Neural cell (in vitro differentiated cells): Measurements from ENCODE around the gene AIMP1. TPM values are rescaled to one million over a fixed set of nuclear protein-coding genes. Genes with fewer than 3 reads are reported as not detected.

Source experiments
- H2AFZ ChIP-seq: fragments of 200-600, 300-800 bp; sonication (generic), shearing (Covaris generic); 2 replicates; pipeline ENCODE4 v1.6.0; 2014; ENCODE audit warnings: low read depth, mild to moderate bottlenecking, antibody characterized with exemption, low read length, moderate library complexity
- H3F3A ChIP-seq: fragments of 200-600 bp; shearing (Covaris generic); 2 replicates; pipeline ENCODE4 v1.6.1; 2016; ENCODE audit warnings: mild to moderate bottlenecking, moderate library complexity, mixed read lengths, antibody characterized with exemption, low read length; ENCODE audit not compliant: insufficient read depth, poor library complexity, severe bottlenecking
- H3K27ac ChIP-seq: fragments of 200-600, 300-800 bp; sonication (generic), shearing (Covaris generic); 2 replicates; pipeline ENCODE4 v1.5.1; 2014; ENCODE audit warnings: mild to moderate bottlenecking, low read length, moderate library complexity
- H3K27me3 ChIP-seq: fragments of 300-800, 200-600 bp; sonication (generic), shearing (Covaris generic); 2 replicates; pipeline ENCODE4 v1.6.0; 2014; ENCODE audit warnings: mild to moderate bottlenecking, low read depth, low read length, moderate library complexity; ENCODE audit not compliant: insufficient read depth
- H3K36me3 ChIP-seq: fragments of 300-800, 200-600 bp; sonication (generic), shearing (Covaris generic); 2 replicates; pipeline ENCODE4 v1.5.1; 2014; ENCODE audit warnings: mild to moderate bottlenecking, antibody characterized with exemption, low read length, moderate library complexity; ENCODE audit not compliant: insufficient read depth
- H3K4me2 ChIP-seq: fragments of 300-800, 200-600 bp; sonication (generic), shearing (Covaris generic); 2 replicates; pipeline ENCODE4 v1.6.0; 2014; ENCODE audit warnings: mild to moderate bottlenecking, low read length
- H3K4me3 ChIP-seq: fragments of 300-800, 200-600 bp; sonication (generic), shearing (Covaris generic); 2 replicates; pipeline ENCODE4 v1.5.1; 2014; ENCODE audit warnings: mild to moderate bottlenecking, low read length, moderate library complexity
- H3K79me2 ChIP-seq: fragments of 200-600 bp; shearing (Covaris generic); replicated peaks from 2 replicates; pipeline ENCODE4 v1.6.0; 2014; ENCODE audit warnings: mild to moderate bottlenecking, low read length, moderate library complexity; ENCODE audit not compliant: insufficient read depth
- H3K9ac ChIP-seq: fragments of 300-800, 200-600 bp; sonication (generic), shearing (Covaris generic); 2 replicates; pipeline ENCODE4 v1.6.1; 2016; ENCODE audit warnings: mild to moderate bottlenecking, low read length, mixed read lengths
- H3K9me2 ChIP-seq: fragments of 200-600 bp; shearing (Covaris generic); 2 replicates; pipeline ENCODE4 v1.6.1; 2016; ENCODE audit warnings: mild to moderate bottlenecking, low read length, mixed read lengths; ENCODE audit not compliant: insufficient read depth
- H3K9me3 ChIP-seq: fragments of 200-600, 300-800 bp; sonication (generic), shearing (Covaris generic); 2 replicates; pipeline ENCODE4 v1.6.1; 2016; ENCODE audit warnings: mild to moderate bottlenecking, mixed run types, low read length, moderate library complexity, mixed read lengths
- H4K20me1 ChIP-seq: fragments of 200-600 bp; shearing (Covaris generic); 2 replicates; pipeline ENCODE4 v1.6.1; 2016; ENCODE audit warnings: mild to moderate bottlenecking, mixed run types; ENCODE audit not compliant: insufficient read depth
- CTCF ChIP-seq: fragments of 450-650 bp; IDR thresholded peaks from 2 replicates; pipeline ENCODE4 v1.5.1; 2014; ENCODE audit warnings: antibody characterized with exemption, mild to moderate bottlenecking, moderate library complexity; ENCODE audit not compliant: poor library complexity, severe bottlenecking
- EP300 ChIP-seq: fragments of 450-650 bp; conservative IDR thresholded peaks from 2 replicates; pipeline ENCODE4 v1.6.1; 2014; ENCODE audit warnings: antibody characterized with exemption, mild to moderate bottlenecking, moderate library complexity; ENCODE audit not compliant: poor library complexity, severe bottlenecking
- EZH2 ChIP-seq: fragments of 200-600, 300-800 bp; shearing (Covaris generic), sonication (generic); IDR thresholded peaks from 2 replicates; pipeline ENCODE4 v1.6.1; 2014; ENCODE audit warnings: antibody characterized with exemption, low read length, borderline replicate concordance, mild to moderate bottlenecking; ENCODE audit not compliant: insufficient read depth, poor library complexity, severe bottlenecking
- MXI1 ChIP-seq: fragments of 450-650 bp; conservative IDR thresholded peaks from 2 replicates; pipeline ENCODE4 v1.6.1; 2014; ENCODE audit warnings: antibody characterized with exemption, mild to moderate bottlenecking; ENCODE audit not compliant: poor library complexity, severe bottlenecking
- POLR2AphosphoS5 ChIP-seq: IDR thresholded peaks from 2 replicates; pipeline ENCODE4 v1.6.1; 2012
- RAD21 ChIP-seq: fragments of 450-650 bp; conservative IDR thresholded peaks from 2 replicates; pipeline ENCODE4 v1.6.1; 2014; ENCODE audit warnings: antibody characterized with exemption, mild to moderate bottlenecking, moderate library complexity
- SMC3 ChIP-seq: fragments of 450-650 bp; conservative IDR thresholded peaks from 2 replicates; pipeline ENCODE4 v1.6.1; 2014; ENCODE audit warnings: antibody characterized with exemption, mild to moderate bottlenecking, moderate library complexity; ENCODE audit not compliant: poor library complexity
- TAF1 ChIP-seq: IDR thresholded peaks from 2 replicates; pipeline ENCODE4 v1.6.1; 2012; ENCODE audit warnings: low read depth
- polyA plus RNA-seq: library from polyadenylated mRNA; depleted of rRNA; stranded (reverse); fragments of >200 nt; gene quantifications from 2 replicates; pipeline ENCODE4 v1.2.3, GENCODE V29; 2014
- TF ChIP-seq, protein P1 (sequence below): IDR thresholded peaks from 2 replicates; pipeline ENCODE4 v1.6.1; 2012; ENCODE audit warnings: borderline replicate concordance

AIMP1 gene
- polyA plus RNA-seq, 1 donor from 2014 or later = 46.5 TPM

GRCh38 chr4:106373026-106373425, 56.7 kb downstream of the AIMP1 start:
- no peaks in the 10 kb centered on the region for H3K9me3 ChIP-seq
- no peaks in the 10 kb centered on the region for H3K27me3 ChIP-seq
- no peaks in the 10 kb centered on the region for H3K79me2 ChIP-seq
- H3K9ac ChIP-seq = no peak overlapping the region
- no peak overlapping the region for H3K27ac ChIP-seq
- H4K20me1 ChIP-seq = no peaks in the 10 kb centered on the region
- H3K9me2 ChIP-seq = no peaks in the 10 kb centered on the region
- H3K4me2 ChIP-seq = no peak overlapping the region
- H3F3A ChIP-seq = no peaks in the 10 kb centered on the region
- H2AFZ ChIP-seq = no peak overlapping the region
- no peak overlapping the region for H3K4me3 ChIP-seq
- H3K36me3 ChIP-seq = no peaks in the 10 kb centered on the region
- TF ChIP-seq RAD21 (no peak), POLR2AphosphoS5 (no peak), EZH2 (no peak), SMC3 (no peak), TAF1 (no peak), EP300 (no peak)
- TF ChIP-seq, protein P1, sequence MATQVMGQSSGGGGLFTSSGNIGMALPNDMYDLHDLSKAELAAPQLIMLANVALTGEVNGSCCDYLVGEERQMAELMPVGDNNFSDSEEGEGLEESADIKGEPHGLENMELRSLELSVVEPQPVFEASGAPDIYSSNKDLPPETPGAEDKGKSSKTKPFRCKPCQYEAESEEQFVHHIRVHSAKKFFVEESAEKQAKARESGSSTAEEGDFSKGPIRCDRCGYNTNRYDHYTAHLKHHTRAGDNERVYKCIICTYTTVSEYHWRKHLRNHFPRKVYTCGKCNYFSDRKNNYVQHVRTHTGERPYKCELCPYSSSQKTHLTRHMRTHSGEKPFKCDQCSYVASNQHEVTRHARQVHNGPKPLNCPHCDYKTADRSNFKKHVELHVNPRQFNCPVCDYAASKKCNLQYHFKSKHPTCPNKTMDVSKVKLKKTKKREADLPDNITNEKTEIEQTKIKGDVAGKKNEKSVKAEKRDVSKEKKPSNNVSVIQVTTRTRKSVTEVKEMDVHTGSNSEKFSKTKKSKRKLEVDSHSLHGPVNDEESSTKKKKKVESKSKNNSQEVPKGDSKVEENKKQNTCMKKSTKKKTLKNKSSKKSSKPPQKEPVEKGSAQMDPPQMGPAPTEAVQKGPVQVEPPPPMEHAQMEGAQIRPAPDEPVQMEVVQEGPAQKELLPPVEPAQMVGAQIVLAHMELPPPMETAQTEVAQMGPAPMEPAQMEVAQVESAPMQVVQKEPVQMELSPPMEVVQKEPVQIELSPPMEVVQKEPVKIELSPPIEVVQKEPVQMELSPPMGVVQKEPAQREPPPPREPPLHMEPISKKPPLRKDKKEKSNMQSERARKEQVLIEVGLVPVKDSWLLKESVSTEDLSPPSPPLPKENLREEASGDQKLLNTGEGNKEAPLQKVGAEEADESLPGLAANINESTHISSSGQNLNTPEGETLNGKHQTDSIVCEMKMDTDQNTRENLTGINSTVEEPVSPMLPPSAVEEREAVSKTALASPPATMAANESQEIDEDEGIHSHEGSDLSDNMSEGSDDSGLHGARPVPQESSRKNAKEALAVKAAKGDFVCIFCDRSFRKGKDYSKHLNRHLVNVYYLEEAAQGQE = no peak

- Histone ChIP-seq H3K79me2 (no peaks in the 10 kb centered on the region), H3K36me3 (no peaks in the 10 kb centered on the region), H3K9ac (no peak overlapping the region), H3K9me3 (no peaks in the 10 kb centered on the region), H3K4me2 (no peak overlapping the region), H3K27me3 (no peaks in the 10 kb centered on the region), H3K27ac (no peak overlapping the region), H3K4me3 (no peak overlapping the region), H4K20me1 (no peaks in the 10 kb centered on the region), H3K9me2 (no peaks in the 10 kb centered on the region), H2AFZ (no peak overlapping the region), H3F3A (no peaks in the 10 kb centered on the region)
- no peak for TF ChIP-seq TAF1
These were observed 63.8 kb downstream of the AIMP1 start for GRCh38 chr4:106380179-106380578.

- no peaks in the 10 kb centered on the region for H3K27me3 ChIP-seq
- H3K27ac ChIP-seq = no peak overlapping the region
- no peaks in the 10 kb centered on the region for H3K36me3 ChIP-seq
- no peaks in the 10 kb centered on the region for H3K9me3 ChIP-seq
- no peak overlapping the region for H3K9ac ChIP-seq
- TF ChIP-seq EZH2 (no peak), POLR2AphosphoS5 (no peak), RAD21 (no peak), TAF1 (no peak), EP300 (no peak), MXI1 (no peak), SMC3 (no peak), CTCF (no peak)
- TF ChIP-seq, protein P1 = no peak
- H3K79me2 ChIP-seq = no peaks in the 10 kb centered on the region
- H3K4me2 ChIP-seq = no peak overlapping the region
- H3K9me2 ChIP-seq = no peaks in the 10 kb centered on the region
- H3F3A ChIP-seq = no peaks in the 10 kb centered on the region
- H2AFZ ChIP-seq = no peak overlapping the region
- H4K20me1 ChIP-seq = no peaks in the 10 kb centered on the region
- H3K4me3 ChIP-seq = no peak overlapping the region
These were observed 68.5 kb downstream of the AIMP1 start for GRCh38 chr4:106384878-106385277.
